WI38 (cell line): ENCODE data around the gene MMP17.

ENCODE experiments used
- H3K4me3 ChIP-seq: 2 replicates; pipeline ENCODE4 v1.5.1; 2011; ENCODE audit warnings: low read depth, mild to moderate bottlenecking, control low read depth, low read length
- CTCF ChIP-seq: IDR thresholded peaks from 2 replicates; pipeline ENCODE4 v1.5.1; 2012; ENCODE audit warnings: low read depth, mild to moderate bottlenecking, control low read depth, low read length

Gene MMP17

DNA sequence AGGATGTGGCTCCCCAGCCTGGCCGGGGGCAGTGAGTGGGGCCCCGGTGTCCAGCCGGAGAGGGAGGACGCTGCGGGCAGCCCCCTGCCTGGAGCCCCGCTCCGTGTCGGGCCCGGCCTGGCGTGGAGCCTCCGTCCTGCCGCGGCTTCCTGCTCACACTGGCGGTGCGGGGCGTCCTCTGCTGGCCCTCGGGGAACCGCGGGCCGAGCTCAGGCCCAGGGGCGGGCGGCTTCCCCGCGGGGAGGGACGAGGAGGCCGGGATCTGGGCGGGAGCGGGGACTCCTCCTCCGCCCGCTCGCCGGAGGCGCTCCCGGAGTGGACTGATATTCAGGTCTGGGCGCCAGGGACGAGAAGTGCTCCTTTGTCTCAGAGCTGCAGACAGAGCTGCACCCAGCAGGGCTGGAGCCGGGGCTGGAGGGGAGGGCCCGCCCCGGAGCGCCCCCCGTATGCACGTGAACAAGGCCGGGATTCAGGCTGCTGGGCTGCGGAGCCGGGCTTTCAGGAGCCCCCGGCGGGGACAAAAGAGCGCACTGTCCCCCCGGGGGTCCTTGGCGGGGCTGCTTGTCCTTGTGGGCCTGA, 2.2 kb downstream of the MMP17 start:
- H3K4me3 ChIP-seq = peak overlapping the region; percentile 69
- TF ChIP-seq CTCF = peak; percentile 67

- no peak for TF ChIP-seq CTCF
- H3K4me3 ChIP-seq = peak overlapping the region; percentile 69
These were observed 2.9 kb downstream of the MMP17 start for GRCh38 chr12:131830914-131831571.

GRCh38 chr12:131831635-131832041, 3.4 kb downstream of the MMP17 start:
- TF ChIP-seq CTCF = no peak
- H3K4me3 ChIP-seq = peak overlapping the region; percentile 69

DNA sequence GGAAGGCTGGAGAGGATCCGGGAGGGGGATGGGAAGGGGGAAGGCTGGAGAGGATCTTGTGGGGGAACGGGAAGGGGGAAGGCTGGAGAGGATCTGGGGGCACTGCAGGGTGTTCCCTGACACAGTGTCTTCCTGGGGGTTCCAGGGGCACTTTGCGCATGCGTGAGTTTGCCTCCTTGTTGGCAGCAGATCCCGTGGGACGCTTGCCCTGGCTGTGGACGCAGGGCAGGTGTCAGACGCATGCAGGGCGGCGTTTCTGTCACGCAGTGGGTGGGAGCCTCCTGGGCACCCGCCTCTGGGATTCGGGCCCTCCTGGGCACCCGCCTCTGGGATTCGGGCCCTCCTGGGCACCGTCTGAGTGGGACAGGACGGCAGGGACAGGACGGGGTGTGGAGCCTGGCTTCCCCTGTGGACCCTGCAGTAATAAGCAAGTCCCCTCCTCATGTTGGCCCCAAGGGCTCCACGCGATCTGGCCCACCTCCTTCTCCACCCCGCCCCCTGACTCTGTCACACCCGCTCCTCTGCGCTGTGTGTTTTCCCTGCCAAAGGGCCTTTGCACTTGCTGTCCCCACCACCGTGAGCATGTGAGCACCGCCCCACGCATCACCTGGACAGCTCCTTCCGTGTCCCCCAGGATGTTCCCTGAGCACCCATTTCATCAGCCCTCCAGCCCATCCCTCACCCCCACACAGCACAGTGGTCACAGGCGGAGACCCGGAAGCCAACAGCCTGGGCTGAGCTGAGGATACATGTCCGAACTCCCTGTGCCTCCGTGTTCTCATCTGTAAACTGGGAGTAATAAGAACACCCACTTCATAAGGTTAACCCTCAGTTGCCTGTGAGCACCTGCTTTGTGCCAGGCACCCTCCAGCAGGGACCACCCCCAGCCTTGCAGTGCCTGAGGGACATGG, 4.4 kb downstream of the MMP17 start:
- no peak for TF ChIP-seq CTCF
- H3K4me3 ChIP-seq = peak overlapping the region; percentile 54

- H3K4me3 ChIP-seq = no peak overlapping the region
- TF ChIP-seq CTCF = no peak
These were observed 5.2 kb downstream of the MMP17 start for GRCh38 chr12:131833288-131833895.

- H3K4me3 ChIP-seq = no peak overlapping the region
- TF ChIP-seq CTCF = peak; percentile 29; the same call in 1 of the 2 replicates
These were observed 5.9 kb downstream of the MMP17 start for GRCh38 chr12:131833896-131834641.
